Subcutaneous abdominal adipose tissue (tissue), 5 donors: ENCODE results near the gene NAV2.

Experiments used
- H3K27ac ChIP-seq: one replicate; pipeline ENCODE4 v1.7.0; 2013; ENCODE audit warnings: low read depth, mild to moderate bottlenecking, inconsistent platforms, low read length, moderate library complexity
- H3K27me3 ChIP-seq, 5 donors: one replicate each; pipeline ENCODE4 v1.7.0; 2013; ENCODE audit warnings: low read length in 5 of 5, inconsistent platforms in 1 of 5; ENCODE audit not compliant: control insufficient read depth in 5 of 5, insufficient read depth in 4 of 5
- H3K36me3 ChIP-seq, 5 donors: one replicate each; pipeline ENCODE4 v1.7.0; 2013; ENCODE audit warnings: low read length in 5 of 5; ENCODE audit not compliant: control insufficient read depth in 5 of 5, insufficient read depth in 5 of 5
- H3K4me1 ChIP-seq, 5 donors: one replicate each; pipeline ENCODE4 v1.7.0; 2013; ENCODE audit warnings: low read length in 5 of 5, mild to moderate bottlenecking in 3 of 5, moderate library complexity in 1 of 5; ENCODE audit not compliant: control insufficient read depth in 5 of 5, insufficient read depth in 5 of 5
- H3K4me3 ChIP-seq, 5 donors: one replicate each; pipeline ENCODE4 v1.7.0; 2013; ENCODE audit warnings: low read length in 5 of 5, low read depth in 1 of 5
- H3K9ac ChIP-seq, 5 donors: one replicate each; pipeline ENCODE4 v1.7.0; 2013; ENCODE audit warnings: low read length in 5 of 5, mild to moderate bottlenecking in 4 of 5, moderate library complexity in 3 of 5
- H3K9me3 ChIP-seq, 5 donors: one replicate each; pipeline ENCODE4 v1.7.0; 2013; ENCODE audit warnings: low read length in 5 of 5; ENCODE audit not compliant: control insufficient read depth in 5 of 5
- donor health status: healthy.
- donor health status: healthy.
- donor health status: healthy.
- donor health status: healthy.
- donor health status: healthy.

Gene NAV2

GRCh38 chr11:19963697-19964387 lies 251.2 kb downstream of the NAV2 start:
- H3K4me1 ChIP-seq: no peaks in the 10 kb centered on the region
- no peaks in the 10 kb centered on the region for H3K27me3 ChIP-seq
- no peak overlapping the region for H3K9ac ChIP-seq
- no peak overlapping the region for H3K4me3 ChIP-seq
- H3K9me3 ChIP-seq: no peaks in the 10 kb centered on the region
- H3K27ac ChIP-seq: no peak overlapping the region
- no peaks in the 10 kb centered on the region for H3K36me3 ChIP-seq

GRCh38 chr11:19966441-19966840 lies 253.8 kb downstream of the NAV2 start:
- Histone ChIP-seq H3K9ac (no peak overlapping the region), H3K9me3 (no peaks in the 10 kb centered on the region), H3K4me3 (no peak overlapping the region), H3K27ac (no peak overlapping the region), H3K4me1 (no peaks in the 10 kb centered on the region), H3K36me3 (no peaks in the 10 kb centered on the region), H3K27me3 (no peaks in the 10 kb centered on the region)

GRCh38 chr11:19966927-19967326 lies 254.3 kb downstream of the NAV2 start:
- Histone ChIP-seq H3K27me3 (no peaks in the 10 kb centered on the region), H3K9me3 (no peaks in the 10 kb centered on the region), H3K9ac (no peak overlapping the region), H3K36me3 (no peaks in the 10 kb centered on the region), H3K27ac (no peak overlapping the region), H3K4me3 (no peak overlapping the region), H3K4me1 (no peaks in the 10 kb centered on the region)

GRCh38 chr11:19967787-19968186 lies 255.2 kb downstream of the NAV2 start:
- no peaks in the 10 kb centered on the region for H3K27me3 ChIP-seq
- no peaks in the 10 kb centered on the region for H3K4me1 ChIP-seq
- H3K4me3 ChIP-seq: no peak overlapping the region
- H3K36me3 ChIP-seq: no peaks in the 10 kb centered on the region
- H3K27ac ChIP-seq: no peak overlapping the region
- H3K9me3 ChIP-seq: no peaks in the 10 kb centered on the region
- no peak overlapping the region for H3K9ac ChIP-seq

- H3K4me3 ChIP-seq: no peak overlapping the region
- no peaks in the 10 kb centered on the region for H3K27me3 ChIP-seq
- no peak overlapping the region for H3K9ac ChIP-seq
- no peaks in the 10 kb centered on the region for H3K9me3 ChIP-seq
- H3K36me3 ChIP-seq: no peaks in the 10 kb centered on the region
- H3K4me1 ChIP-seq: no peaks in the 10 kb centered on the region
- H3K27ac ChIP-seq: no peak overlapping the region
Measured at GRCh38 chr11:19968860-19969259, 256.2 kb downstream of the NAV2 start.

- Histone ChIP-seq H3K4me3 (no peak overlapping the region), H3K9me3 (no peaks in the 10 kb centered on the region), H3K27me3 (no peaks in the 10 kb centered on the region), H3K27ac (no peak overlapping the region), H3K36me3 (no peaks in the 10 kb centered on the region), H3K4me1 (no peaks in the 10 kb centered on the region), H3K9ac (no peak overlapping the region)
Measured at GRCh38 chr11:19970944-19971343, 258.3 kb downstream of the NAV2 start.

- Histone ChIP-seq H3K4me3 (no peak overlapping the region), H3K4me1 (no peaks in the 10 kb centered on the region), H3K9ac (no peak overlapping the region), H3K27me3 (no peaks in the 10 kb centered on the region), H3K27ac (no peak overlapping the region), H3K9me3 (no peaks in the 10 kb centered on the region), H3K36me3 (peaks cover 0 to 3% (median 0%) of the 10 kb centered on the region in 5 donors)
Measured at GRCh38 chr11:19972091-19972490, 259.5 kb downstream of the NAV2 start.

GRCh38 chr11:19972651-19973050 lies 260.0 kb downstream of the NAV2 start:
- H3K4me3 ChIP-seq: no peak overlapping the region
- no peak overlapping the region for H3K27ac ChIP-seq
- no peaks in the 10 kb centered on the region for H3K27me3 ChIP-seq
- H3K9ac ChIP-seq: no peak overlapping the region
- H3K36me3 ChIP-seq: peaks cover 0 to 3% (median 0%) of the 10 kb centered on the region in 5 donors
- H3K9me3 ChIP-seq: no peaks in the 10 kb centered on the region
- no peaks in the 10 kb centered on the region for H3K4me1 ChIP-seq

- Histone ChIP-seq H3K4me3 (no peak overlapping the region), H3K9ac (no peak overlapping the region), H3K36me3 (peaks cover 0 to 3% (median 0%) of the 10 kb centered on the region in 5 donors), H3K4me1 (no peaks in the 10 kb centered on the region), H3K27me3 (no peaks in the 10 kb centered on the region), H3K9me3 (no peaks in the 10 kb centered on the region), H3K27ac (no peak overlapping the region)
Measured at GRCh38 chr11:19973136-19973635, 260.5 kb downstream of the NAV2 start.

- Histone ChIP-seq H3K9ac (no peak overlapping the region), H3K27me3 (no peaks in the 10 kb centered on the region), H3K4me1 (no peaks in the 10 kb centered on the region), H3K27ac (no peak overlapping the region), H3K4me3 (no peak overlapping the region), H3K36me3 (peaks cover 0 to 3% (median 0%) of the 10 kb centered on the region in 5 donors), H3K9me3 (no peaks in the 10 kb centered on the region)
Measured at GRCh38 chr11:19974886-19975285, 262.2 kb downstream of the NAV2 start.
